NB4 (cell line): ENCODE measurements around the gene TNFAIP2.

Experiments
- MAX ChIP-seq: IDR thresholded peaks from 2 replicates; pipeline ENCODE4 v1.6.1; 2011; ENCODE audit warnings: low read depth, low read length
- MYC ChIP-seq: IDR thresholded peaks from 2 replicates; pipeline ENCODE4 v1.6.1; 2011; ENCODE audit warnings: low read depth, low read length
- POLR2A ChIP-seq: IDR thresholded peaks from 2 replicates; pipeline ENCODE4 v1.6.1; 2011; ENCODE audit warnings: mild to moderate bottlenecking; ENCODE audit not compliant: insufficient read length; ENCODE audit errors: extremely low read depth
- TF ChIP-seq, protein P1 (sequence below): IDR thresholded peaks from one replicate; pipeline ENCODE4 v1.5.1; 2012; ENCODE audit warnings: low read depth, low read length

- TF ChIP-seq POLR2A = no peak
- TF ChIP-seq MAX = no peak
- TF ChIP-seq, protein P1, sequence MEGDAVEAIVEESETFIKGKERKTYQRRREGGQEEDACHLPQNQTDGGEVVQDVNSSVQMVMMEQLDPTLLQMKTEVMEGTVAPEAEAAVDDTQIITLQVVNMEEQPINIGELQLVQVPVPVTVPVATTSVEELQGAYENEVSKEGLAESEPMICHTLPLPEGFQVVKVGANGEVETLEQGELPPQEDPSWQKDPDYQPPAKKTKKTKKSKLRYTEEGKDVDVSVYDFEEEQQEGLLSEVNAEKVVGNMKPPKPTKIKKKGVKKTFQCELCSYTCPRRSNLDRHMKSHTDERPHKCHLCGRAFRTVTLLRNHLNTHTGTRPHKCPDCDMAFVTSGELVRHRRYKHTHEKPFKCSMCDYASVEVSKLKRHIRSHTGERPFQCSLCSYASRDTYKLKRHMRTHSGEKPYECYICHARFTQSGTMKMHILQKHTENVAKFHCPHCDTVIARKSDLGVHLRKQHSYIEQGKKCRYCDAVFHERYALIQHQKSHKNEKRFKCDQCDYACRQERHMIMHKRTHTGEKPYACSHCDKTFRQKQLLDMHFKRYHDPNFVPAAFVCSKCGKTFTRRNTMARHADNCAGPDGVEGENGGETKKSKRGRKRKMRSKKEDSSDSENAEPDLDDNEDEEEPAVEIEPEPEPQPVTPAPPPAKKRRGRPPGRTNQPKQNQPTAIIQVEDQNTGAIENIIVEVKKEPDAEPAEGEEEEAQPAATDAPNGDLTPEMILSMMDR = no peak
- no peak for TF ChIP-seq MYC
These were observed 11.9 kb upstream of the TNFAIP2 start for GRCh38 chr14:103111232-103111868.
